ENCODE measurements around the gene PLXNA4. TPM values are rescaled to one million over a fixed set of nuclear protein-coding genes. Genes with fewer than 3 reads are reported as not detected.

The PLXNA4 gene
- total RNA-seq, 1 experiment from 2014 or later, result not detected

- H3K4me3 ChIP-seq (replicated peaks in 1 of 2; ENCODE audit: low read depth in 1 of 2, low read length in 2 of 2), result no peak overlapping the region
- ATAC-seq, result no peak
- POLR2A ChIA-PET, result no interaction called here
- CTCF ChIA-PET, result no interaction called here
- no peak for DNase-seq (ENCODE audit: low read depth, low spot score)
- TF ChIP-seq CEBPB (IDR thresholded peaks at IDR 0.05; ENCODE audit: low read depth) (no peak), ZBTB33 (IDR thresholded peaks at IDR 0.05; ENCODE audit: extremely low read depth, insufficient replicate concordance, low read length) (no peak), SP1 (IDR thresholded peaks at IDR 0.05; ENCODE audit: low read depth) (no peak), EGR1 (IDR thresholded peaks at IDR 0.05; ENCODE audit: low read depth) (no peak), POLR2AphosphoS5 (IDR thresholded peaks at IDR 0.05; ENCODE audit: low read depth, low read length) (no peak), FOSL1 (IDR thresholded peaks at IDR 0.05; ENCODE audit: low read depth) (no peak)
- RAD21 ChIA-PET (ENCODE audit: low non-redundant PET in 1 of 2, low total read pairs in 2 of 2, uncharacterized antibody in 2 of 2, unreplicated experiment in 2 of 2), result no interaction called here
- peaks cover 37% of the 10 kb centered on the region; the same call in 1 of the 2 replicates for H3K27me3 ChIP-seq (ENCODE audit: insufficient read depth, low read length)
- H3K27ac ChIP-seq (ENCODE audit: low read depth, low read length), result no peak overlapping the region
- H2AFZ ChIP-seq (ENCODE audit: low read depth, low read length, poor library complexity, severe bottlenecking), result no peak overlapping the region
- no peak overlapping the region for H3K4me2 ChIP-seq (ENCODE audit: low read length)
- BruUV-seq (replicated peaks), result no TSS peak
- no peaks in the 10 kb centered on the region for H3K9me3 ChIP-seq (ENCODE audit: control insufficient read depth in 1 of 2, insufficient read depth in 1 of 2, low read depth in 1 of 2, low read length in 2 of 2)
- no peaks in the 10 kb centered on the region for H4K20me1 ChIP-seq (ENCODE audit: insufficient read depth)
- H3K36me3 ChIP-seq (ENCODE audit: control insufficient read depth in 1 of 2, insufficient read depth in 2 of 2, low read length in 2 of 2), result no peaks in the 10 kb centered on the region
- H3K79me2 ChIP-seq (ENCODE audit: insufficient read depth, low read length), result no peaks in the 10 kb centered on the region
- H3K9me2 ChIP-seq (ENCODE audit: insufficient read depth), result no peaks in the 10 kb centered on the region
- intact Hi-C loops (cut with micrococcal nuclease), result no loop called here
- H3K9ac ChIP-seq (ENCODE audit: low read length), result no peak overlapping the region
- no peaks in the 10 kb centered on the region for H3K4me1 ChIP-seq (ENCODE audit: control insufficient read depth in 1 of 2, insufficient read depth in 2 of 2, low read length in 2 of 2)
Observed at GRCh38 chr7:132367795-132368194, 208.5 kb downstream of the PLXNA4 start.

GRCh38 chr7:132367004-132367403 lies 209.3 kb downstream of the PLXNA4 start:
- Histone ChIP-seq H3K36me3 (ENCODE audit: control insufficient read depth in 1 of 2, insufficient read depth in 2 of 2, low read length in 2 of 2) (no peaks in the 10 kb centered on the region), H2AFZ (ENCODE audit: low read depth, low read length, poor library complexity, severe bottlenecking) (no peak overlapping the region), H4K20me1 (ENCODE audit: insufficient read depth) (no peaks in the 10 kb centered on the region), H3K27ac (ENCODE audit: low read depth, low read length) (no peak overlapping the region), H3K4me2 (ENCODE audit: low read length) (no peak overlapping the region), H3K9me3 (ENCODE audit: control insufficient read depth in 1 of 2, insufficient read depth in 1 of 2, low read depth in 1 of 2, low read length in 2 of 2) (no peaks in the 10 kb centered on the region), H3K4me1 (ENCODE audit: control insufficient read depth in 1 of 2, insufficient read depth in 2 of 2, low read length in 2 of 2) (no peaks in the 10 kb centered on the region), H3K9me2 (ENCODE audit: insufficient read depth) (no peaks in the 10 kb centered on the region), H3K79me2 (ENCODE audit: insufficient read depth, low read length) (no peaks in the 10 kb centered on the region), H3K27me3 (ENCODE audit: insufficient read depth, low read length) (peaks cover 37% of the 10 kb centered on the region; the same call in 1 of the 2 replicates), H3K9ac (ENCODE audit: low read length) (no peak overlapping the region), H3K4me3 (replicated peaks in 1 of 2; ENCODE audit: low read depth in 1 of 2, low read length in 2 of 2) (no peak overlapping the region)
- CTCF ChIA-PET, result no interaction called here
- no TSS peak for BruUV-seq (replicated peaks)
- POLR2A ChIA-PET, result no interaction called here
- intact Hi-C loops (cut with micrococcal nuclease), result no loop called here
- ATAC-seq, result no peak
- DNase-seq (ENCODE audit: low read depth, low spot score), result no peak
- RAD21 ChIA-PET (ENCODE audit: low non-redundant PET in 1 of 2, low total read pairs in 2 of 2, uncharacterized antibody in 2 of 2, unreplicated experiment in 2 of 2), result no interaction called here
- TF ChIP-seq RAD21 (IDR thresholded peaks at IDR 0.05; ENCODE audit: low read depth) (no peak), ATF3 (IDR thresholded peaks at IDR 0.05) (no peak), REST (IDR thresholded peaks at IDR 0.05; ENCODE audit: low read depth) (no peak), CTCF (IDR thresholded peaks at IDR 0.05 in 2 of 3, conservative IDR thresholded peaks at IDR 0.05 in 1 of 3; ENCODE audit: borderline replicate concordance in 1 of 3, insufficient read depth in 1 of 3, low read depth in 2 of 3, low read length in 2 of 3) (no peak), ZBTB33 (IDR thresholded peaks at IDR 0.05; ENCODE audit: extremely low read depth, insufficient replicate concordance, low read length) (no peak)
